ENCODE data around the gene NRXN3.

NRXN3 gene

GRCh38 chr14:78666336-78667056 lies 496.3 kb downstream of the NRXN3 start:
- no peak for DNase-seq

- no peak for DNase-seq
These were observed 497.0 kb downstream of the NRXN3 start for GRCh38 chr14:78667141-78667540.

- no peak for DNase-seq
These were observed 503.7 kb downstream of the NRXN3 start for GRCh38 chr14:78673845-78674244.

DNA sequence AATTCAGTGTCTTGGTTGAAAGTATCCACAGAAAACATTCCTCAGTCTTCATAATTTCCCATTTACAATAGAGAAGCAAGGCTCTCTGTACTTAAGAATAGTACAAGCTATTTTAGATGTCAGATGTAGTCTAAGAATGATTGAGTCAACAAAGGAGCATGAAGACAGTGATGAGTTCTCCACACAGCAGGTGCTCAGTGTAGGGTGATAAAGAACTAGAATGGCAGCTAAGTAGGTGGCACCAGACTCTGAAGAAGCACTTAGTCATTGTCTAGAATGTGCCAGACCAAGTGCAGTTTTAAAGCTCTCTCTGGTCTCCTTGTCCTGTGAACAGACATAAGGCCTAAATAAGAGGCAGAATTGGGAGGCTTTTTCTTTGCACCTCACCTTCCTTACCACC lies 504.6 kb downstream of the NRXN3 start:
- no peak for DNase-seq

DNA sequence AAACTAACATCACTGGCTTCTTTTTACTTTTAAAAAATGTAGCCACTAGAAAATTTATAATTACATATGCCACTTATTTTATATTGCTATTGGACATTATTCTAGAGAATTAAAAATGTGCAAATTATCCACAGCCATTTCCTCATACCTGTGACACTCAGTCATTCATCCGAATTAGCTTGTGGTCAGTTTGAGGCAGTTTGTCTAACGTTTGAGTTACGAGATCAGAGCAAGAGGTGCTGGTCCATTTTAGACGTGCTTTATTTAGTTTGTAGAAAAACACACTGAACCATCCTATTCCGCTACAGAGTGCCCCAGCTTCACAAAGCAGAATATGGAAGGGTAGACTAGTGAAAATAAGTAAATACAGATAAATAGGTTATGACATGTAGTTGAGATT lies 513.0 kb downstream of the NRXN3 start:
- DNase-seq, result no peak

DNA sequence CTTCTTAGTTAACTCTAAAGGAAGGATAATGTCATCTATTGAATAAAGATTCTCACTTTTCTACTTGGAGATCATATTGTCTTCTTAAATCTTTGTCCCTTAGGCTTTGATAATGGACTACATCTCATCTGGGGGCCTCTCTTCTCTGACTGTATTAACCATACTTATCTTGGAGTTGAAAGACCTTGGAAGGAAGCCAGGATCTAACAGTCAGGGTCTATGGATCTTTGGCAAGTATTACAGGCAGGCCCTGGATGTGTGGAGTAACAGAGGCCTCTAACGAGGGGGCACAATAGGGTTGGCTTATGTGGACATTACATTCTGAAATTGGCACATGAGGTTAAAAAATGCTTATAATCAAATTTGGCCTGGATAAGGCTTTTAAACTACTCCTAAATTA lies 513.8 kb downstream of the NRXN3 start:
- no peak for DNase-seq

- DNase-seq, result no peak
These were observed 518.3 kb downstream of the NRXN3 start for GRCh38 chr14:78688503-78688902.

DNA sequence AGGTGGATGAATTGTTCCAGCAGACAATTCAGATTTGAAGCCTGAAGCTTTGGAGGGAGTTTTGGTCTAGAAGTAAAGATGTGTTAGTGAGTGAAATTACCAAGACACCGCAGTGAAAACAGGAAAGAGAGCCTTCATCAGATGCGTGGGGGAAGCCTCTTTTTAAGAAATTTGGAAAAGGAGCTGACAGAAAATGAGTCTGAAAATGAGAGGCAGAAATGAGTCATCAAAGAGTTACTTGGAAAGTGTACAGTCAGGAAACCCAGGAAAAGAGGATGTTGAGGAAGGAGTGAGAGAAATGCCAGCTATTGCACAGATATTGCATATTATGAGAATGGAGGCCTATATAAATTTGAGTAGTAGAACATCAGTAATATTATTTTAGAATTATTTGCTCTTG lies 520.7 kb downstream of the NRXN3 start:
- no peak for DNase-seq

- no peak for DNase-seq
These were observed 527.2 kb downstream of the NRXN3 start for GRCh38 chr14:78697341-78697740.

DNA sequence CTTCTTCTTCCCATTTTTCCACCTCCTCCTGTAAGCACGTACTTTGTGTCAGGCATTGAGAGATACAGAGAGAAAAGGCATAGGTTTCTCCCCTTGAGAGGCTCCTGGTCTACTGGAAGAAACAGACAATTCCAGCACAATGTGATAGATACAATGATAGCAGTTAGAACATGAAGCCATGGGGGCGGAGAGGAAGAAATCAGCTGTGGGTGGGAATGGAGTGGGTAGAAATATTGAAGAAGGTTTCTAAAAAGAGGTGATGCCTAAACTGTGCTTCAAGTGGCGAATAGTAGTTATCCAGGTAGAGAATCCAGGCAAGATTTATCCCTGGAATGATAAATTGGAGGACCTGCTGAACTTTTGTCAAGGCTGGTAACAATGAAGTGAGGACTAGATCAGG lies 528.8 kb downstream of the NRXN3 start:
- DNase-seq, result no peak

DNA sequence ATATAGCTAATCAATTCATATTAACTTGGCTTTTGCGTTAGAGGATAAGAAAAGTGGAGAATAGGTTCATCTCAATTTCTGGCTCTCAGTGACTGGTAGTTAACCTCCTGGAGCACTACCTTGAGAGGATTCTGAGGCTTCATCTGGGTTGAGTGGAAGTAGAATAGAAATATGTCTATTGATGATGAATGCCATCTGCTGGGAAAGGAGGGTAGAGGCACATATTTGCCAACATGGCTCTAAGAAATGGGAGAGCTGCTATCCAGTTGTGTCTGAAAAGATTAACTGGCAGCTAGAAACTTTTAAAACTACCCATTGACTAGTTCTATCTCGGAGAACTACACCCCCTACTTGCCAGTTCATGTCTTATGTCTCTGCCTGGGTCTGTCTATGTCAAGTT lies 530.1 kb downstream of the NRXN3 start:
- DNase-seq, result no peak

- no peak for DNase-seq
These were observed 531.1 kb downstream of the NRXN3 start for GRCh38 chr14:78701246-78701645.

DNA sequence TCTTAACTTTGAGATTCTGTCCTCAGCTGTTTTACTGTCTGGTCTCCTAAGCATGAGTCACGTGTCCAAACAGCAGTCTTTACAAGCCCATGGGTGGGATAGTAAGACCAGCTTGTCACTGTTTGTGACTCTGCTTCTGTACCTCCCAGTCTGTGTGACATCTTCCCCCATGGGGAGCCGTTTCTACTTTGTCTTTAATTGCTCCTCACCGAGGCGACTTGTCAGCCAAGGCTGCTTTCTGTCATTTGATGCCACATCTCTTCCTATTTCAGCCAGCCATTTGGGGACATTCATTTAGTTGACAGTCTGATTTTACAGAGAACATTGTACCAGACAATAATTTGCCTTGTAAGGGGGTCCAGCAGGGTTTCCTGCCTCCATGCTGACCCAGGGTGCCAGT lies 534.8 kb downstream of the NRXN3 start:
- DNase-seq, result no peak

GRCh38 chr14:78705989-78706388 lies 535.8 kb downstream of the NRXN3 start:
- no peak for DNase-seq

DNA sequence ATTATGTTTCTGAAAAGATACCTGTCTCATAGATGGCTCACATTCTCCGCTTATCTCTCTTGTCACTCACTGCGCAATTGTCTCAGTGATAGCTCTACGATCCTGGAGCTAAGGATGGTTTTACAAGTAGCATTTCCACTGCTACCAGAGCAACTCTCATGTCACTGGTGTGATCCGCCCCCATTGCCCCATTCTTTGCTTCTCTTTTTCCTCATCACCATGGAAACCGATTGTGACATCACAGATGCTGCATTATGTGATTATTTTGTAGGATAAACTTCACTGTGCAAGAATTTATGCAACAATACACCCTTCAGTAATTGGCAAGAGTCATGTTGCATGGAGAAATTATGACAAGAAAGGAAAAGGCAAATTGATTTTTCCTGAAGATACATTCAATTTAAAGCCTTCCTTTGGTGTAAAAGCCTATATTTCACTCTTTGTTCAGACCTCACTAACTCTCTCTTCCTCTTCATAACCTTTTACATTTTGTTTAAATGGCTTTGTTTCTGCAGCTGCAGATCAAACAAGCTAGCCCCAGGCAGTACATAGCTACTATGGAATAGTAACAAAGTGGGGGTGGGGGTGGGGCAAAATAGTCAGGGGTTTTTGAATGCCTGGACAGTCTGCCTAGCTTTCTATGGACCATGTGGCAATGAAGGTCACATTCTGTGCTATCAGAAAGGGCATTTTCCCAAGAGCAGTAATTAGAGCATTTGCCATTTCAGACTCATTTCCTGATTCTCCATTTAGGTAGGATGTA lies 539.8 kb downstream of the NRXN3 start:
- no peak for DNase-seq

DNA sequence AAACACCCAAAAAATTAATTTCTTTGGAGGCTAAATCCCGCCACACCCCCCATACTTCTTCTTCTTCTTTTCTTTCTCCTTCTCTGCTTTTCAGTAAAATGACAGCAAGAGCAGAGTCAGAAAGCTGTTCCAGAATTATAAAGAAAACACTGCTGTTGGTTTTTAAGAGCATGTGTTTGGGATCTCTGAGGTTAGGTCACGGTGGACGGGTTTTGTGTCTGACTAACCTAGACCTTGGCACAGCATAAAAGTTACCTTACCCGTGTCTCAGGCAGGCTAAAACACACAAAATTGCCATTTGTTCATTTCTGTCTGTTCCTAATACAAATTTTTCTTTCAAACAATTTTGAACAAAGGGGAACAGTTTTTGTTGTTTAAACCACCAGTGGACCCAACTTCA lies 540.8 kb downstream of the NRXN3 start:
- no peak for DNase-seq

DNA sequence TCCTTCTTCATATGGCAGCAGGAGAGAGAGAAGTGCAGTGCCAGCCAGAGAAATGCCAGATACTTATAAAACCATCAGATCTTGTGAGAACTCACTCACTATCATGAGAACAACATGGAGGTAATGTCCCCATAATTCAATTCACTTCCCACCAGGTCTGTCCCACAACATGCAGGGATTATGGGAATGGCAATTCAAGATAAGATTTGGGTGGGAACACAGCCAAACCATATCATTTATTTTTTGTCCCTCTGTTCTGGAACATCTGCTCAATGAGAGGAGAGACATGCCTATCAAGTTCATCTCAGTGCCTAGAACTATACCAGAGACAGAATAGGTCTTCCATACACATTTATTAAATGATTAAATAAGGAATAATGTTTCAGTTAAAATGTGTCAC lies 543.5 kb downstream of the NRXN3 start:
- DNase-seq, result no peak

- no peak for DNase-seq
These were observed 544.5 kb downstream of the NRXN3 start for GRCh38 chr14:78714711-78715110.

DNA sequence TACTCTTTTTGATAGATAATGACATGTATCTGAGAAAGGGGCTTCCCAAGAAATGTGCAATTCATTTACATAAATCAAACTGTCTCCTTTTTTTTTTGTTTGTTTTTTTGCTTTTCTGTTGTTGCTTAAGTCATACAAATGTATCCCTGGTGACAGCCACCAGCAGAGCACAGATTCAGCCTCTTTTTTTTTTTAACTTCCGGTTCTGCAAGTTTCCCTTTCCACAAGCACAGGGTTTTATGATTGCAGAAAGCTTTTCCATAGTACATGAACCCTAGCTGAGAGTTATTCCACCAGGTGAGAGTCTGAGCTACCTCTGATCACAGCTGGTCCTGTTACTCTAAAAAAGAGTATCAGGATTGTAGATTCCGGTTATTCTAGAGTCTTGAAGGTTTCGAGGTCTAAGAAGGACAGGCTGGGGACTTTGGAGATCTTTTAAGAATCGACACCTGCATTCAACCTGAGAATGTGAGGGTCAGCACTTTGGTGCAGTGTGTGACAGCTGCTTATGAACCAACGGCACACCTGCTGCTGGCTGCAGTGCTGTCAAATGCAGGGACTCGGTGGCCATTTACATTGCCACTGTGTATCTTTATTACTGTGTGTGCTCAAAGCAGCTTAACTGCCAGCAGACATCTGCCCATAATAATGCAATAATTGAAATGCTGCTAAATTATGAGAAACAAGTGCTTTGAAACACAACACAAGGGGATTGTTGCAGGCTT lies 551.7 kb downstream of the NRXN3 start:
- no peak for DNase-seq

- no peak for DNase-seq
These were observed 554.9 kb downstream of the NRXN3 start for GRCh38 chr14:78725086-78725485.

DNA sequence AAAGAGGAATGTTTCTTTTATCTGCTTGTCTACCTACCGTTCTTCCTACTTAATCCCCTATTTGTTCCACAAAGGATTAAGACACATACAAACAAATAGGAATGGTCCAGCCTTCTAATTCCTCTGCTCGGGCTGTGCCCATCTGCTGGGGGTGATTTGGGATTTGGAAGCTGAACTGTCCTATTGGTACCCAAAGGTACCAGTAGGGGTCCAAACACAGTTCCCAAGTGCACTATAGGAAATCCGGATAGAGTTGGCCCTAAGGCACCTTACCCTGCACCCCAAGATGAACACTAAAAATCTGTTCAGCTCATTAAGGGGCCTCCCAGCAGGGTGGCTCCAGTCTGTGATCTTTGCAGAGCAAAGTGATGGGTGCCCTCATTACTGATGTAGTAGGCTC lies 566.9 kb downstream of the NRXN3 start:
- DNase-seq, result no peak

GRCh38 chr14:78737601-78738000 lies 567.4 kb downstream of the NRXN3 start:
- no peak for DNase-seq

DNA sequence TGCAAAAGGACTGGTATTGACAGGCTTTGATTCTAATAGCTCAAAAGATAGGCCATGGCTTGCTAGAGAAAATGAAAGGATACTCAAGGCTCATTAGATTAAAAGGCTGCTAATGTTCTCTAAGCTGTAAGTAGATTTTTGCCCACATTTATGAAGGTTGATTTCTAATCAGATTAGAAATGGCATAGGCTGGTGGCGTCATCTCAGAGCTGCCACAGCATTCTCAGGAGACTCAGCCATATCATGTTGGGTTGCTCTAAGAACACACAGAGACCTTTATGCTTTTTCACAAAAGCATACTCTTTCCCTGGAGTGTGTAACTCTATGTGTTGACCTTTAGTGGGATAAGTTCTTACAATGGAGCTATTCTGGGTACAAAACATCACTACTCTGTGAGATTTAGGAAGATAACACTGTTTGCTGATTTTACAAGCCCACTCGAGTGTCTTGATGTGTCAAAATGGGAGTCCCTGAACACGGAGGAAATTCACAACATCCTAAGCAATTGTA lies 576.0 kb downstream of the NRXN3 start:
- no peak for DNase-seq

- DNase-seq, result no peak
These were observed 577.6 kb downstream of the NRXN3 start for GRCh38 chr14:78747813-78748212.
